IMR-90 (cell line): ENCODE results near the gene EPO. TPM values are rescaled to one million over a fixed set of nuclear protein-coding genes. Genes with fewer than 3 reads are reported as not detected.

ENCODE experiments used
- ATAC-seq: fragments of 200-7000 bp; cut with Tn5 transposase; 2 replicates; pipeline ENCODE4 v1.9.1; 2020; ENCODE audit warnings: low read depth, mild to moderate bottlenecking, moderate library complexity
- BruUV-seq: library from RNA; stranded (reverse); fragments of 400-500 nt; replicated peaks from 2 replicates; lab custom pipeline; 2021; lab: Mats Ljungman, UMichigan
- CTCF ChIA-PET: fragments of 300-600 bp; formaldehyde crosslinking; extraction: SDS; loops from one replicate; lab custom pipeline; 2021; ENCODE audit warnings: antibody characterized with exemption; lab: Yijun Ruan, JAX
- POLR2A ChIA-PET: fragments of 300-600 bp; sonication (Branson Sonifier 250); formaldehyde crosslinking; loops from one replicate; lab custom pipeline; 2022; ENCODE audit warnings: antibody characterized with exemption; ENCODE audit not compliant: unreplicated experiment; lab: Charles Lee
- DNase-seq: peaks from one replicate; pipeline ENCODE4 v3.0.0; 2013
- H2AFZ ChIP-seq: replicated peaks from 2 replicates; pipeline ENCODE3; 2013; ENCODE audit warnings: low read length, mild to moderate bottlenecking; ENCODE audit not compliant: poor library complexity
- H2AK5ac ChIP-seq: 2 replicates; pipeline ENCODE4 v1.6.1; 2013; ENCODE audit warnings: low read depth, low read length, inconsistent platforms
- H2AK9ac ChIP-seq: replicated peaks from 2 replicates; pipeline ENCODE3; 2013; ENCODE audit warnings: mild to moderate bottlenecking, low read depth, low read length, moderate library complexity; ENCODE audit not compliant: poor library complexity
- H2BK120ac ChIP-seq: 2 replicates; pipeline ENCODE4 v1.6.1; 2013; ENCODE audit warnings: low read depth, low read length, inconsistent platforms
- H2BK15ac ChIP-seq: 3 replicates; pipeline ENCODE4 v1.6.1; 2013; ENCODE audit warnings: low read depth, low read length, inconsistent platforms
- H2BK20ac ChIP-seq: 2 replicates; pipeline ENCODE4 v1.6.1; 2013; ENCODE audit warnings: low read depth, mild to moderate bottlenecking, inconsistent platforms, low read length, moderate library complexity
- H2BK5ac ChIP-seq: 2 replicates; pipeline ENCODE4 v1.6.1; 2013; ENCODE audit warnings: mild to moderate bottlenecking, low read depth, low read length, inconsistent platforms; ENCODE audit not compliant: poor library complexity, severe bottlenecking
- H3K14ac ChIP-seq: replicated peaks from 2 replicates; pipeline ENCODE4 v1.6.1; 2013; ENCODE audit warnings: low read depth, low read length, inconsistent platforms
- H3K18ac ChIP-seq: 2 replicates; pipeline ENCODE4 v1.6.1; 2013; ENCODE audit warnings: low read depth, low read length, control low read depth
- H3K23ac ChIP-seq: 2 replicates; pipeline ENCODE4 v1.6.1; 2013; ENCODE audit warnings: low read depth, low read length, inconsistent platforms
- H3K27ac ChIP-seq: 2 replicates; pipeline ENCODE4 v1.5.1; 2013; ENCODE audit warnings: mild to moderate bottlenecking, control low read depth, low read length; ENCODE audit not compliant: insufficient read depth
- H3K27me3 ChIP-seq: 2 replicates; pipeline ENCODE4 v1.6.1; 2013; ENCODE audit warnings: low read length; ENCODE audit not compliant: control insufficient read depth, insufficient read depth
- H3K36me3 ChIP-seq: 2 replicates; pipeline ENCODE4 v1.6.1; 2013; ENCODE audit warnings: low read length, mixed read lengths; ENCODE audit not compliant: control insufficient read depth, insufficient read depth
- H3K4ac ChIP-seq: 2 replicates; pipeline ENCODE4 v1.6.1; 2013; ENCODE audit warnings: low read depth, low read length, inconsistent platforms
- H3K4me1 ChIP-seq: 2 replicates; pipeline ENCODE4 v1.6.1; 2013; ENCODE audit warnings: low read length, mixed read lengths; ENCODE audit not compliant: control insufficient read depth, insufficient read depth
- H3K4me2 ChIP-seq: 2 replicates; pipeline ENCODE4 v1.6.1; 2013; ENCODE audit warnings: low read depth, mild to moderate bottlenecking, control low read depth, low read length, moderate library complexity
- H3K4me3 ChIP-seq: 2 replicates; pipeline ENCODE4 v1.5.1; 2013; ENCODE audit warnings: low read depth, mild to moderate bottlenecking, control low read depth, low read length, moderate library complexity; ENCODE audit not compliant: insufficient read depth
- H3K56ac ChIP-seq: 2 replicates; pipeline ENCODE4 v1.6.1; 2013; ENCODE audit warnings: low read length, inconsistent platforms; ENCODE audit not compliant: insufficient read depth; ENCODE audit errors: extremely low read depth
- H3K79me1 ChIP-seq, 2 experiments: 2 replicates each; pipeline ENCODE4 v1.6.1; 2013; ENCODE audit warnings: low read length in 2 of 2, inconsistent platforms in 1 of 2, low read depth in 1 of 2
- H3K9ac ChIP-seq: 2 replicates; pipeline ENCODE4 v1.6.1; 2013; ENCODE audit warnings: low read depth, low read length, control low read depth
- H3K9me1 ChIP-seq: 2 replicates; pipeline ENCODE4 v1.6.1; 2013; ENCODE audit warnings: low read length, inconsistent platforms; ENCODE audit not compliant: insufficient read depth
- H3K9me3 ChIP-seq: 2 replicates; pipeline ENCODE4 v1.6.1; 2013; ENCODE audit warnings: low read length; ENCODE audit not compliant: control insufficient read depth, insufficient read depth
- H4K20me1 ChIP-seq: 2 replicates; pipeline ENCODE4 v1.6.1; 2013; ENCODE audit warnings: low read length, inconsistent platforms; ENCODE audit not compliant: insufficient read depth
- H4K5ac ChIP-seq: 2 replicates; pipeline ENCODE4 v1.6.1; 2013; ENCODE audit warnings: mild to moderate bottlenecking, low read depth, low read length, control low read depth
- H4K8ac ChIP-seq, 2 experiments: 2 replicates each; pipeline ENCODE4 v1.6.1; 2013; ENCODE audit warnings: low read depth in 2 of 2, low read length in 2 of 2, control low read depth in 1 of 2, inconsistent platforms in 1 of 2
- H4K91ac ChIP-seq: 2 replicates; pipeline ENCODE4 v1.6.1; 2013; ENCODE audit warnings: low read depth, low read length, inconsistent platforms; ENCODE audit not compliant: insufficient read depth
- BHLHE40 ChIP-seq: fragments of 150-350 bp; IDR thresholded peaks from 2 replicates; pipeline ENCODE4 v1.6.1; 2016; ENCODE audit warnings: mild to moderate bottlenecking, low read depth, low read length
- CEBPB ChIP-seq: IDR thresholded peaks from 2 replicates; pipeline ENCODE4 v1.6.1; 2012; ENCODE audit warnings: low read depth, low read length, improper control_type of control experiment
- CHD1 ChIP-seq: IDR thresholded peaks from 2 replicates; pipeline ENCODE4 v1.6.1; 2012; ENCODE audit warnings: low read depth, low read length, improper control_type of control experiment
- ELK1 ChIP-seq: fragments of 150-350 bp; IDR thresholded peaks from 2 replicates; pipeline ENCODE4 v1.6.1; 2016; ENCODE audit warnings: low read depth, mild to moderate bottlenecking, low read length, moderate library complexity, borderline replicate concordance
- FOS ChIP-seq: fragments of 150-350 bp; IDR thresholded peaks from 2 replicates; pipeline ENCODE4 v1.6.1; 2016; ENCODE audit warnings: low read depth, low read length
- MAFK ChIP-seq: IDR thresholded peaks from 2 replicates; pipeline ENCODE4 v1.6.1; 2012; ENCODE audit warnings: low read depth, low read length, improper control_type of control experiment
- MAZ ChIP-seq: IDR thresholded peaks from 2 replicates; pipeline ENCODE4 v1.6.1; 2012; ENCODE audit warnings: low read depth, mild to moderate bottlenecking, low read length, improper control_type of control experiment, moderate library complexity, borderline replicate concordance
- MXI1 ChIP-seq: IDR thresholded peaks from 2 replicates; pipeline ENCODE4 v1.6.1; 2012; ENCODE audit warnings: low read depth, mild to moderate bottlenecking, low read length, moderate library complexity, borderline replicate concordance
- NFE2L2 ChIP-seq: fragments of 150-350 bp; IDR thresholded peaks from 2 replicates; pipeline ENCODE4 v1.6.1; 2016; ENCODE audit warnings: low read depth, mild to moderate bottlenecking, low read length
- POLR2A ChIP-seq: IDR thresholded peaks from 2 replicates; pipeline ENCODE4 v1.6.1; 2012; ENCODE audit warnings: mild to moderate bottlenecking, low read depth, low read length
- RAD21 ChIP-seq: IDR thresholded peaks from 2 replicates; pipeline ENCODE4 v1.6.1; 2012; ENCODE audit warnings: low read length, improper control_type of control experiment
- RCOR1 ChIP-seq: IDR thresholded peaks from 2 replicates; pipeline ENCODE4 v1.6.1; 2012; ENCODE audit warnings: mild to moderate bottlenecking, low read length, improper control_type of control experiment; ENCODE audit not compliant: insufficient replicate concordance
- RFX5 ChIP-seq: IDR thresholded peaks from 2 replicates; pipeline ENCODE4 v1.8.0; 2012; ENCODE audit warnings: low read depth, mild to moderate bottlenecking, low read length, moderate library complexity
- SMC3 ChIP-seq: fragments of 150-350 bp; IDR thresholded peaks from 2 replicates; pipeline ENCODE4 v1.6.1; 2016; ENCODE audit warnings: low read depth, mild to moderate bottlenecking, antibody characterized with exemption, low read length, moderate library complexity
- USF2 ChIP-seq: fragments of 150-350 bp; IDR thresholded peaks from 2 replicates; pipeline ENCODE4 v1.6.1; 2017; ENCODE audit warnings: mild to moderate bottlenecking, antibody characterized with exemption, low read length, low read depth
- WGBS, 2 experiments: methylation state at CpG; one replicate each; pipeline versions ENCODE4 v1.1.5 to v1.1.7; 2013; ENCODE audit warnings: missing lambda C conversion rate in 2 of 2; ENCODE audit not compliant: insufficient read length in 1 of 2; ENCODE audit errors: extremely low coverage in 2 of 2; 5-methylcytosine and 5-hydroxymethylcytosine counted together
- dilution Hi-C: fragments of 300-500 bp; cut with HindIII; formaldehyde crosslinking; loops from one replicate; pipeline ENCODE4 v1.14.3; 2018; ENCODE audit warnings: low sequenced_read_pairs; ENCODE audit not compliant: unreplicated experiment
- in situ Hi-C: fragments of 300-500 bp; cut with MboI; formaldehyde crosslinking; loops from 3 replicates; pipeline ENCODE4 v1.14.3; 2019; ENCODE audit warnings: low sequenced_read_pairs, inconsistent platforms, mixed read lengths
- intact Hi-C: fragments of 100-400 bp; cut with micrococcal nuclease; formaldehyde crosslinking; loops from 2 replicates; pipeline ENCODE4 v1.10.0; 2022
- polyA plus RNA-seq, 3 experiments: library from polyadenylated mRNA; depleted of rRNA; stranded (reverse); fragments of >200 nt; gene quantifications; 2 replicates each; pipeline ENCODE4 v1.2.3, GENCODE V29; 2012; ENCODE audit warnings: low replicate concordance in 1 of 3
- total RNA-seq: library from RNA; depleted of rRNA; stranded (reverse); fragments of >200 nt; gene quantifications from 2 replicates; pipeline ENCODE4 v1.2.3, GENCODE V29; 2012
- TF ChIP-seq, protein P1 (sequence below): conservative IDR thresholded peaks from 2 replicates; pipeline ENCODE4 v1.5.1; 2012; ENCODE audit warnings: mild to moderate bottlenecking, low read depth, low read length, improper control_type of control experiment

Gene EPO
- total and polyA plus RNA-seq, 2 of the 4 experiments (the other 2 are of a cell fraction): not detected

- H3K4me1 ChIP-seq: no peaks in the 10 kb centered on the region
- H3K9ac ChIP-seq: no peak overlapping the region
- peaks cover 39% of the 10 kb centered on the region for H3K27me3 ChIP-seq
- no peaks in the 10 kb centered on the region for H3K9me1 ChIP-seq
- POLR2A ChIA-PET: no interaction called here
- H2BK5ac ChIP-seq: no peak overlapping the region
- no peak overlapping the region for H3K18ac ChIP-seq
- no peak overlapping the region for H3K23ac ChIP-seq
- no peak overlapping the region for H3K14ac ChIP-seq
- H4K5ac ChIP-seq: no peak overlapping the region
- H3K79me1 ChIP-seq: no peaks in the 10 kb centered on the region
- BruUV-seq: no TSS peak
- 0 out of 2 replicates have a peak, but pooled peaks cover 2% of the 10 kb centered on the region for H3K9me3 ChIP-seq
- CTCF ChIA-PET: interaction anchor here (1.1 kb wide), 1 partner anchor 13 kb away, joined by 4 read pairs; no protein-coding TSS in a partner anchor
- H4K91ac ChIP-seq: no peak overlapping the region
- H4K8ac ChIP-seq: no peak overlapping the region
- H2BK20ac ChIP-seq: no peak overlapping the region
- ATAC-seq: no peak
- no peak overlapping the region for H2AK9ac ChIP-seq
- no peak overlapping the region for H3K56ac ChIP-seq
- H3K4me2 ChIP-seq: no peak overlapping the region
- TF ChIP-seq MAFK (no peak), ELK1 (no peak), USF2 (no peak), MAZ (no peak), RCOR1 (no peak), CHD1 (no peak), BHLHE40 (no peak), CEBPB (no peak), NFE2L2 (no peak), SMC3 (no peak), POLR2A (no peak), FOS (no peak), MXI1 (no peak), RAD21 (no peak), RFX5 (no peak)
- TF ChIP-seq, protein P1, sequence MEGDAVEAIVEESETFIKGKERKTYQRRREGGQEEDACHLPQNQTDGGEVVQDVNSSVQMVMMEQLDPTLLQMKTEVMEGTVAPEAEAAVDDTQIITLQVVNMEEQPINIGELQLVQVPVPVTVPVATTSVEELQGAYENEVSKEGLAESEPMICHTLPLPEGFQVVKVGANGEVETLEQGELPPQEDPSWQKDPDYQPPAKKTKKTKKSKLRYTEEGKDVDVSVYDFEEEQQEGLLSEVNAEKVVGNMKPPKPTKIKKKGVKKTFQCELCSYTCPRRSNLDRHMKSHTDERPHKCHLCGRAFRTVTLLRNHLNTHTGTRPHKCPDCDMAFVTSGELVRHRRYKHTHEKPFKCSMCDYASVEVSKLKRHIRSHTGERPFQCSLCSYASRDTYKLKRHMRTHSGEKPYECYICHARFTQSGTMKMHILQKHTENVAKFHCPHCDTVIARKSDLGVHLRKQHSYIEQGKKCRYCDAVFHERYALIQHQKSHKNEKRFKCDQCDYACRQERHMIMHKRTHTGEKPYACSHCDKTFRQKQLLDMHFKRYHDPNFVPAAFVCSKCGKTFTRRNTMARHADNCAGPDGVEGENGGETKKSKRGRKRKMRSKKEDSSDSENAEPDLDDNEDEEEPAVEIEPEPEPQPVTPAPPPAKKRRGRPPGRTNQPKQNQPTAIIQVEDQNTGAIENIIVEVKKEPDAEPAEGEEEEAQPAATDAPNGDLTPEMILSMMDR: no peak
- dilution Hi-C loops: no loop called here
- in situ Hi-C loops: no loop called here
- intact Hi-C loops: no loop called here
- H2BK15ac ChIP-seq: no peak overlapping the region
- H4K20me1 ChIP-seq: no peaks in the 10 kb centered on the region
- H3K27ac ChIP-seq: no peak overlapping the region
- H3K36me3 ChIP-seq: no peaks in the 10 kb centered on the region
- no CpG with 5 or more reads among the region's 7 CpGs for WGBS, 2 experiments
- no peak overlapping the region for H2AK5ac ChIP-seq
- no peak overlapping the region for H3K4me3 ChIP-seq
- H3K4ac ChIP-seq: no peak overlapping the region
- no peak overlapping the region for H2AFZ ChIP-seq
- no peak overlapping the region for H2BK120ac ChIP-seq
- no peak for DNase-seq
These were observed 48.5 kb downstream of the EPO start for GRCh38 chr7:100768784-100769183.
